DOHH2 (cell line): ENCODE results near the gene CMTM4.
"Not testable (repeated sequence)": the region's sequence is repeated elsewhere in the genome, so short reads cannot be mapped to it uniquely, and the experiment has no call there.

ENCODE experiments used
- CTCF ChIP-seq: fragments of 200-600 bp; sonication (generic); IDR thresholded peaks from one replicate; pipeline ENCODE4 v1.5.1; 2014; ENCODE audit warnings: antibody characterized with exemption, mild to moderate bottlenecking, low read depth, low read length; ENCODE audit not compliant: poor library complexity, severe bottlenecking
- EZH2phosphoT487 ChIP-seq: fragments of 200-600 bp; sonication (generic); IDR thresholded peaks from 2 replicates; pipeline ENCODE4 v1.6.1; 2017; ENCODE audit warnings: borderline replicate concordance, mild to moderate bottlenecking, antibody characterized with exemption, low read length, moderate library complexity, mixed read lengths

DNA sequence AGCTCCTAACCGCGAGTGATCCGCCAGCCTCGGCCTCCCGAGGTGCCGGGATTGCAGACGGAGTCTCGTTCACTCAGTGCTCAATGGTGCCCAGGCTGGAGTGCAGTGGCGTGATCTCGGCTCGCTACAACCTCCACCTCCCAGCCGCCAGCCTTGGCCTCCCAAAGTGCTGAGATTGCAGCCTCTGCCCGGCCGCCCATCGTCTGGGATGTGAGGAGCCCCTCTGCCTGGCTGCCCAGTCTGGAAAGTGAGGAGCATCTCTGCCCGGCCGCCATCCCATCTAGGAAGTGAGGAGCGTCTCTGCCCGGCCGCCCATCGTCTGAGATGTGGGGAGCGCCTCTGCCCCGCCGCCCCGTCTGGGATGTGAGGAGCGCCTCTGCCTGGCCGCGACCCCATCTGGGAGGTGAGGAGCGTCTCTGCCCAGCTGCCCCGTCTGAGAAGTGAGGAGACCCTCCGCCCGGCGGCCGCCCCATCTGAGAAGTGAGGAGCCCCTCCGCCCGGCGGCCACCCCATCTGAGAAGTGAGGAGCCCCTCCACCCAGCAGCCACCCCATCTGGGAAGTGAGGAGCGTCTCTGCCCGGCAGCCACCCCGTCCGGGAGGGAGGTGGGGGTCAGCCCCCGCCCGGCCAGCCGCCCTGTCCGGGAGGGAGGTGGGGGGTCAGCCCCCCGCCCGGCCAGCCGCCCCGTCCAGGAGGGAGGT is 65.8 kb downstream of the CMTM4 start:
- TF ChIP-seq CTCF, EZH2phosphoT487: not testable (repeated sequence)
